A673 (cell line): ENCODE data around the gene RIPOR1. TPM values are rescaled to one million over a fixed set of nuclear protein-coding genes. Genes with fewer than 3 reads are reported as not detected.

Experiments used
- BruUV-seq: library from RNA; stranded (reverse); fragments of 400-500 nt; replicated peaks from 2 replicates; lab custom pipeline; 2021; lab: Mats Ljungman, UMichigan
- CTCF ChIA-PET: fragments of 300-600 bp; sonication (Branson Sonifier 250); formaldehyde crosslinking; loops from one replicate; lab custom pipeline; 2022; ENCODE audit warnings: antibody characterized with exemption; lab: Charles Lee
- POLR2A ChIA-PET: fragments of 300-600 bp; sonication (Branson Sonifier 250); formaldehyde crosslinking; loops from one replicate; lab custom pipeline; 2022; ENCODE audit warnings: antibody characterized with exemption; ENCODE audit not compliant: low non-redundant PET; lab: Charles Lee
- DNase-seq: peaks from one replicate; pipeline ENCODE4 v3.0.0-alpha.2; 2015; ENCODE audit warnings: low spot score
- H3K27ac ChIP-seq: fragments of 200-600 bp; sonication (generic); 2 replicates; pipeline ENCODE4 v1.5.1; 2016; ENCODE audit warnings: mixed run types, low read depth, mild to moderate bottlenecking, mixed read lengths, antibody characterized with exemption, low read length; ENCODE audit not compliant: poor library complexity, severe bottlenecking
- H3K27me3 ChIP-seq: fragments of 200-600 bp; sonication (generic); replicated peaks from 2 replicates; pipeline ENCODE4 v1.6.1; 2017; ENCODE audit warnings: mixed run types, low read depth, mild to moderate bottlenecking, mixed read lengths, antibody characterized with exemption, low read length; ENCODE audit not compliant: insufficient read depth, poor library complexity
- H3K36me3 ChIP-seq: fragments of 200-600 bp; sonication (generic); 2 replicates; pipeline ENCODE4 v1.6.1; 2016; ENCODE audit warnings: mixed run types, mild to moderate bottlenecking, mixed read lengths, antibody characterized with exemption, low read length; ENCODE audit not compliant: insufficient read depth, poor library complexity, severe bottlenecking
- H3K4me1 ChIP-seq: fragments of 200-600 bp; sonication (generic); 2 replicates; pipeline ENCODE4 v1.6.1; 2017; ENCODE audit warnings: mixed run types, mild to moderate bottlenecking, mixed read lengths, antibody characterized with exemption, low read length; ENCODE audit not compliant: insufficient read depth, poor library complexity, severe bottlenecking
- H3K4me3 ChIP-seq: fragments of 200-600 bp; sonication (generic); 2 replicates; pipeline ENCODE4 v1.5.1; 2016; ENCODE audit warnings: low read depth, mixed run types, mild to moderate bottlenecking, mixed read lengths, low read length; ENCODE audit not compliant: poor library complexity, severe bottlenecking
- H3K9me3 ChIP-seq: fragments of 200-600 bp; sonication (generic); 2 replicates; pipeline ENCODE4 v1.6.1; 2016; ENCODE audit warnings: mixed run types, low read depth, mild to moderate bottlenecking, mixed read lengths, antibody characterized with exemption, low read length; ENCODE audit not compliant: poor library complexity, severe bottlenecking
- EZH2 ChIP-seq: fragments of 200-600 bp; sonication (generic); IDR thresholded peaks from 2 replicates; pipeline ENCODE4 v1.6.1; 2017; ENCODE audit warnings: borderline replicate concordance, low read depth, mild to moderate bottlenecking, mixed read lengths, antibody characterized with exemption, low read length; ENCODE audit not compliant: poor library complexity, severe bottlenecking
- intact Hi-C: fragments of 100-400 bp; cut with micrococcal nuclease; formaldehyde crosslinking; loops from one replicate; pipeline ENCODE4 v1.10.0; 2022; ENCODE audit not compliant: unreplicated experiment
- total RNA-seq: library from RNA; stranded (reverse); gene quantifications from 2 replicates; pipeline ENCODE4 v1.2.3, GENCODE V29; 2021
- TF ChIP-seq, protein P1 (sequence below): fragments of 300-800, 200-600 bp; sonication (generic); conservative IDR thresholded peaks from 2 replicates; pipeline ENCODE4 v1.5.1; 2017; ENCODE audit warnings: low read depth, mild to moderate bottlenecking, antibody characterized with exemption, low read length, moderate library complexity, mixed read lengths

RIPOR1 gene
- total RNA-seq, 1 experiment from 2014 or later = 22.9 TPM

DNA sequence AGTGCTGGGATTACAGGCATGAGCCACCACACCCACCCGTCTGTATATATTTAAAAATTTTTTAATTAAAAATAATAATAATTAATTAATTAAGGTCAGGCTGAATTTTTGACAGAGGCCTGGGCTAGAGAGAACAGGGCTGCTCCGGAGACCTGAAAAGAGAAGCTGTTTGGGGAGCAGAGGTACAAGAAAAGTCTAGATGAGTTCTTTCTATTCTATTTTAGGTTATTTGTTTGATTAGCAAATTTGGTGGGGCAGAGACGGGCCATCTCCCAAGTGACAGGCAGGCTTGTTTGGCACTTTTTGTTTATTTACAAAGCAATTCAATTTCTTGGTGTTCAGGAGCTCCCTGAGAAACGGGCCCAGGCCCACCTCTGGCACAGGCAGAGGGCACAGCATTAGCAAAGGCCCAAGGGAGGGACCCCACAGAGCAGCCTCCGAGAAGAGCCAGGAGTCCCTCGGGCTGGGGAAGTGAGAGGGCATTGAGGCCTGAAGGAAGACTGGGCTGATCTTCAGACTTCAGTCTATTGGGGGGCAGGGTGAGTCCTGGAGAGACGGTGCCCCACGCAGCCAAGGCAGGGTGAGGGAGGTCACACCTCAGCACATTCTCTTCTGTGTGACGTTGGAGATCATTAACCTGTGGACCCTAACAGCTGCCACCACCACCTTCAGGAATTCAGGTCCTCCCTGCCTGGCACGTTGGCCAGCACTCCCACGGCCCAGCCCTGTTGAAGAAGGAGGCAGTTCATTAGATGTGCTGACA, 10.8 kb upstream of the RIPOR1 start:
- Histone ChIP-seq H3K27ac (no peak overlapping the region), H3K36me3 (no peaks in the 10 kb centered on the region), H3K9me3 (no peaks in the 10 kb centered on the region), H3K27me3 (no peaks in the 10 kb centered on the region), H3K4me3 (no peak overlapping the region), H3K4me1 (no peaks in the 10 kb centered on the region)
- ChIA-PET POLR2A (no interaction called here), CTCF (no interaction called here)
- TF ChIP-seq, protein P1, sequence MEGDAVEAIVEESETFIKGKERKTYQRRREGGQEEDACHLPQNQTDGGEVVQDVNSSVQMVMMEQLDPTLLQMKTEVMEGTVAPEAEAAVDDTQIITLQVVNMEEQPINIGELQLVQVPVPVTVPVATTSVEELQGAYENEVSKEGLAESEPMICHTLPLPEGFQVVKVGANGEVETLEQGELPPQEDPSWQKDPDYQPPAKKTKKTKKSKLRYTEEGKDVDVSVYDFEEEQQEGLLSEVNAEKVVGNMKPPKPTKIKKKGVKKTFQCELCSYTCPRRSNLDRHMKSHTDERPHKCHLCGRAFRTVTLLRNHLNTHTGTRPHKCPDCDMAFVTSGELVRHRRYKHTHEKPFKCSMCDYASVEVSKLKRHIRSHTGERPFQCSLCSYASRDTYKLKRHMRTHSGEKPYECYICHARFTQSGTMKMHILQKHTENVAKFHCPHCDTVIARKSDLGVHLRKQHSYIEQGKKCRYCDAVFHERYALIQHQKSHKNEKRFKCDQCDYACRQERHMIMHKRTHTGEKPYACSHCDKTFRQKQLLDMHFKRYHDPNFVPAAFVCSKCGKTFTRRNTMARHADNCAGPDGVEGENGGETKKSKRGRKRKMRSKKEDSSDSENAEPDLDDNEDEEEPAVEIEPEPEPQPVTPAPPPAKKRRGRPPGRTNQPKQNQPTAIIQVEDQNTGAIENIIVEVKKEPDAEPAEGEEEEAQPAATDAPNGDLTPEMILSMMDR = no peak
- no peak for TF ChIP-seq EZH2
- BruUV-seq = no TSS peak
- intact Hi-C loops = no loop called here
- DNase-seq = no peak

DNA sequence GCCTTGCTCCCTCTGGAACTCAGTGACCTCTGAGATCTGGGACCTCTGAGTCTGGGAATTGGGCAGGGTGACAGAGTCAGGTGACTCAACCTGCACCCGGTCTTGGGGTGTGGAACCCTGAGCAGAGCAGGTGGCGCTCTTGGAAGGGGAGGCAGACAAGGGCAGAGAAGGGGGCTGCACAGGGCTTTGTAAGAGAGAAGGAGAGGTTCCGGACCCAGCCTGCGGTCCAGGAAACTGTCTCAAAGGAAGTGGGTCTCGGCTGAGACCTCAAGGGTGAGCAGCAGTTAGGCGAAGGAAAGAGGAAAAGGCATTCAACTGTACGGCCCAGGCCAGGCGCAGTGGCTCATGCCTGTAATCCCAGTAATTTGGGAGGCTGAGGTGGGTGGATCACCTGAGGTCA, 10.0 kb upstream of the RIPOR1 start:
- no peaks in the 10 kb centered on the region for H3K9me3 ChIP-seq
- H3K36me3 ChIP-seq = no peaks in the 10 kb centered on the region
- H3K4me1 ChIP-seq = no peaks in the 10 kb centered on the region
- CTCF ChIA-PET = interaction anchor here (0.7 kb wide), 1 partner anchor 145 kb away, joined by 5 read pairs; no protein-coding TSS in a partner anchor
- H3K4me3 ChIP-seq = no peak overlapping the region
- TF ChIP-seq EZH2 = no peak
- POLR2A ChIA-PET = no interaction called here
- intact Hi-C loops = no loop called here
- DNase-seq = no peak
- BruUV-seq = no TSS peak
- no peaks in the 10 kb centered on the region for H3K27me3 ChIP-seq
- H3K27ac ChIP-seq = no peak overlapping the region

DNA sequence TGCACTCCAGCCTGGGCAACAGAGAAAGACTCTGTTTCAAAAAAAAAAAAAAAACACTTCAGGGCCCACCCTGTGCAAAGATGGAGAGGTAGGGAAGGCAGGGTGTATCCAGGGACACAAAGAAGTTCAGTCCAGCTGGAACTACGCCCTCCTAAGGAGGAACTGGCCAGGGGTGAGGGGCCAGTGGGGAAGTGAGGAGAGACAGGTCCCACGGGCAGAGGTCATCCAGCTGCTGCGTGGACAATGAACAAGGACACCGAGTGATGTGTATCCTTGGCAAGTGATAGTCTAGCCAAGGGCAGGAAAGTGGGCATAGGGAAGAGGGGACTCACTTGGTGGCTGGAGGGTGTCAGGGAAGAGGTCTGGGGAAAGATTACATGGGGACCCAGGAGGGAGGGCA, 9.4 kb upstream of the RIPOR1 start:
- ChIA-PET CTCF (interaction anchor here (0.7 kb wide), 1 partner anchor 145 kb away, joined by 5 read pairs; no protein-coding TSS in a partner anchor), POLR2A (no interaction called here)
- BruUV-seq = no TSS peak

More for the DNA sequence above, 9.4 kb upstream of the RIPOR1 start:
- TF ChIP-seq, protein P1 = no peak
- TF ChIP-seq EZH2 = no peak
- intact Hi-C loops = no loop called here
- DNase-seq = no peak
- Histone ChIP-seq H3K27ac (no peak overlapping the region), H3K36me3 (no peaks in the 10 kb centered on the region), H3K4me3 (no peak overlapping the region), H3K4me1 (no peaks in the 10 kb centered on the region), H3K27me3 (no peaks in the 10 kb centered on the region), H3K9me3 (no peaks in the 10 kb centered on the region)
